ENCODE results near the gene CYP4A11.
"Not testable (repeated sequence)": the region's sequence is repeated elsewhere in the genome, so short reads cannot be mapped to it uniquely, and the experiment has no call there.

CYP4A11 gene

GRCh38 chr1:46941135-46941694, at the start of gene CYP4A11:
Gene CYP4A11, minus strand, starts transcription at chr1:46941476. Its CDS starts 43 bp downstream, at chr1:46941433.
- no peaks in the 10 kb centered on the region for H3K36me3 ChIP-seq (ENCODE audit: insufficient read depth, low read length)
- H3K4me1 ChIP-seq (ENCODE audit: insufficient read depth, low read length), result no peaks in the 10 kb centered on the region
- H3K9me3 ChIP-seq (ENCODE audit: control insufficient read depth, insufficient read depth, low read length), result no peaks in the 10 kb centered on the region
- H3K9ac ChIP-seq (ENCODE audit: low read depth, low read length), result no peak within 1 kb of the TSS

- H3K36me3 ChIP-seq (ENCODE audit: insufficient read depth, low read length); H3K9me3 ChIP-seq (ENCODE audit: control insufficient read depth, insufficient read depth, low read length); H3K9ac ChIP-seq (ENCODE audit: low read depth, low read length); H3K4me1 ChIP-seq (ENCODE audit: insufficient read depth, low read length): not testable (repeated sequence)
Measured at GRCh38 chr1:46990541-46990940, 49.3 kb upstream of the CYP4A11 start.

GRCh38 chr1:46983830-46984586, 42.7 kb upstream of the CYP4A11 start:
- Histone ChIP-seq H3K36me3 (ENCODE audit: insufficient read depth, low read length) (no peaks in the 10 kb centered on the region), H3K4me1 (ENCODE audit: insufficient read depth, low read length) (peaks cover 24% of the 10 kb centered on the region), H3K9me3 (ENCODE audit: control insufficient read depth, insufficient read depth, low read length) (no peaks in the 10 kb centered on the region), H3K9ac (ENCODE audit: low read depth, low read length) (peak overlapping the region; percentile 13; the same call in 1 of the 2 replicates)

- H3K9ac ChIP-seq (ENCODE audit: low read depth, low read length), result peak overlapping the region; percentile 13; the same call in 1 of the 2 replicates
- H3K36me3 ChIP-seq (ENCODE audit: insufficient read depth, low read length), result no peaks in the 10 kb centered on the region
- peaks cover 24% of the 10 kb centered on the region for H3K4me1 ChIP-seq (ENCODE audit: insufficient read depth, low read length)
- H3K9me3 ChIP-seq (ENCODE audit: control insufficient read depth, insufficient read depth, low read length), result no peaks in the 10 kb centered on the region
Measured at GRCh38 chr1:46983166-46983829, 42.0 kb upstream of the CYP4A11 start.

- Histone ChIP-seq H3K4me1 (ENCODE audit: insufficient read depth, low read length) (no peaks in the 10 kb centered on the region), H3K36me3 (ENCODE audit: insufficient read depth, low read length) (no peaks in the 10 kb centered on the region), H3K9me3 (ENCODE audit: control insufficient read depth, insufficient read depth, low read length) (no peaks in the 10 kb centered on the region), H3K9ac (ENCODE audit: low read depth, low read length) (no peak overlapping the region)
Measured at GRCh38 chr1:46969014-46969619, 27.8 kb upstream of the CYP4A11 start.

- not testable (repeated sequence) for H3K9me3 ChIP-seq (ENCODE audit: control insufficient read depth, insufficient read depth, low read length); H3K36me3 ChIP-seq (ENCODE audit: insufficient read depth, low read length); H3K4me1 ChIP-seq (ENCODE audit: insufficient read depth, low read length); H3K9ac ChIP-seq (ENCODE audit: low read depth, low read length)
Measured at GRCh38 chr1:46962272-46962671, 21.0 kb upstream of the CYP4A11 start.

GRCh38 chr1:46961066-46961758, 19.9 kb upstream of the CYP4A11 start:
- Histone ChIP-seq H3K9me3 (ENCODE audit: control insufficient read depth, insufficient read depth, low read length) (no peaks in the 10 kb centered on the region), H3K9ac (ENCODE audit: low read depth, low read length) (no peak overlapping the region), H3K4me1 (ENCODE audit: insufficient read depth, low read length) (no peaks in the 10 kb centered on the region), H3K36me3 (ENCODE audit: insufficient read depth, low read length) (no peaks in the 10 kb centered on the region)

GRCh38 chr1:46960250-46960649, 19.0 kb upstream of the CYP4A11 start:
- H3K36me3 ChIP-seq (ENCODE audit: insufficient read depth, low read length), result no peaks in the 10 kb centered on the region
- H3K4me1 ChIP-seq (ENCODE audit: insufficient read depth, low read length), result no peaks in the 10 kb centered on the region
- H3K9ac ChIP-seq (ENCODE audit: low read depth, low read length), result no peak overlapping the region
- no peaks in the 10 kb centered on the region for H3K9me3 ChIP-seq (ENCODE audit: control insufficient read depth, insufficient read depth, low read length)

GRCh38 chr1:46955116-46955515, 13.8 kb upstream of the CYP4A11 start:
- not testable (repeated sequence) for H3K36me3 ChIP-seq (ENCODE audit: insufficient read depth, low read length); H3K9ac ChIP-seq (ENCODE audit: low read depth, low read length); H3K4me1 ChIP-seq (ENCODE audit: insufficient read depth, low read length); H3K9me3 ChIP-seq (ENCODE audit: control insufficient read depth, insufficient read depth, low read length)

- not testable (repeated sequence) for H3K9ac ChIP-seq (ENCODE audit: low read depth, low read length); H3K9me3 ChIP-seq (ENCODE audit: control insufficient read depth, insufficient read depth, low read length); H3K4me1 ChIP-seq (ENCODE audit: insufficient read depth, low read length); H3K36me3 ChIP-seq (ENCODE audit: insufficient read depth, low read length)
Measured at GRCh38 chr1:46953847-46954246, 12.6 kb upstream of the CYP4A11 start.

GRCh38 chr1:46949417-46949666, 8.1 kb upstream of the CYP4A11 start:
- H3K9ac ChIP-seq (ENCODE audit: low read depth, low read length); H3K36me3 ChIP-seq (ENCODE audit: insufficient read depth, low read length); H3K9me3 ChIP-seq (ENCODE audit: control insufficient read depth, insufficient read depth, low read length); H3K4me1 ChIP-seq (ENCODE audit: insufficient read depth, low read length): not testable (repeated sequence)

- Histone ChIP-seq H3K36me3 (ENCODE audit: insufficient read depth, low read length) (no peaks in the 10 kb centered on the region), H3K9ac (ENCODE audit: low read depth, low read length) (no peak overlapping the region), H3K9me3 (ENCODE audit: control insufficient read depth, insufficient read depth, low read length) (no peaks in the 10 kb centered on the region), H3K4me1 (ENCODE audit: insufficient read depth, low read length) (no peaks in the 10 kb centered on the region)
Measured at GRCh38 chr1:46948629-46949416, 7.5 kb upstream of the CYP4A11 start.

- not testable (repeated sequence) for H3K9ac ChIP-seq (ENCODE audit: low read depth, low read length); H3K4me1 ChIP-seq (ENCODE audit: insufficient read depth, low read length); H3K36me3 ChIP-seq (ENCODE audit: insufficient read depth, low read length); H3K9me3 ChIP-seq (ENCODE audit: control insufficient read depth, insufficient read depth, low read length)
Measured at GRCh38 chr1:46947706-46948105, 6.4 kb upstream of the CYP4A11 start.

GRCh38 chr1:46942086-46942485, 810 bp upstream of the CYP4A11 start:
- Histone ChIP-seq H3K4me1 (ENCODE audit: insufficient read depth, low read length) (no peaks in the 10 kb centered on the region), H3K9ac (ENCODE audit: low read depth, low read length) (no peak overlapping the region), H3K36me3 (ENCODE audit: insufficient read depth, low read length) (no peaks in the 10 kb centered on the region), H3K9me3 (ENCODE audit: control insufficient read depth, insufficient read depth, low read length) (no peaks in the 10 kb centered on the region)
